GM18867 (cell line): ENCODE results near the gene FAM83D.

Experiments
- ATAC-seq: cut with Tn5 transposase; IDR thresholded peaks from one replicate; pipeline ENCODE4 v1.9.1; 2021; ENCODE audit warnings: mild to moderate bottlenecking, moderate library complexity; ENCODE audit not compliant: unreplicated experiment

FAM83D gene

DNA sequence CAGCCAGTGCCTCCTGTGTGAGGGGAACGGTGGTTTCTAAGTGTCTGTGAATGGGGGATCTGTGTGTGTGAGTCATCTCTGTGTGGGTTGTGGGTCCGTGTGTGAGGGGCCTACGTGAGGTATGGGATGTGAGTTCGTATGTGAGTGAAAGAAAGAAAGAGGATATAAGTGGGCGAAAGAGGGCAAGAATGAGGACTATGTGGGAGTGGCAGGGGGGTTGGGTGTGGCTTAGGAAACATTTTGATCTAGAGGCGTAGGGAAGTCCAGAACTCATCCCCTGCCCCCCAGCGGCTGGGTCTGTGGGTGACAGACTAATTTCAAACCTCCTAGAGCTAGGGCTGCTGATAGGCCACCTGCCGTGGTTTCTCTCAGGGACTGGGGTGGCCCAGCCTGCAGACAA, 71.4 kb downstream of the FAM83D start:
- ATAC-seq = peak; percentile 88

DNA sequence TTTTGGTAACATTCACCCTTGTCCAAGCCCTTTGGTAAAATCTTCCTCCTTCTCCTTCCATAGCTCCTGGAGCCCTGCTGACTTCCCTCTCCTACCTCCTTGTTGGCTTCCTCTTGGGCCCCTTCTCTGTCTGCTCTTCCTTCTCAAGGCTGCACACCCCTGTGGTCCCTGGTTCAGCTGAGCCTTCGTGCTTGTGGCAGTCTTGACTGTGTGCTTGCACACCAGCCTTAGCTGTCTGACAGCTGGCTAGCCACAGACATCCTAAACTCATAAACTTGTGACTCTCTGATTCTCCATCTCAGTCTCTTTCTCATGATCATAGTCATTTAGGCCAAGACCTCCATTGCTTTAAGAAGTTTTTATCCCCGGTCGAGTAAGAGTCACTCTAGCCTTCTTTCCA, 73.0 kb downstream of the FAM83D start:
- ATAC-seq = no peak

DNA sequence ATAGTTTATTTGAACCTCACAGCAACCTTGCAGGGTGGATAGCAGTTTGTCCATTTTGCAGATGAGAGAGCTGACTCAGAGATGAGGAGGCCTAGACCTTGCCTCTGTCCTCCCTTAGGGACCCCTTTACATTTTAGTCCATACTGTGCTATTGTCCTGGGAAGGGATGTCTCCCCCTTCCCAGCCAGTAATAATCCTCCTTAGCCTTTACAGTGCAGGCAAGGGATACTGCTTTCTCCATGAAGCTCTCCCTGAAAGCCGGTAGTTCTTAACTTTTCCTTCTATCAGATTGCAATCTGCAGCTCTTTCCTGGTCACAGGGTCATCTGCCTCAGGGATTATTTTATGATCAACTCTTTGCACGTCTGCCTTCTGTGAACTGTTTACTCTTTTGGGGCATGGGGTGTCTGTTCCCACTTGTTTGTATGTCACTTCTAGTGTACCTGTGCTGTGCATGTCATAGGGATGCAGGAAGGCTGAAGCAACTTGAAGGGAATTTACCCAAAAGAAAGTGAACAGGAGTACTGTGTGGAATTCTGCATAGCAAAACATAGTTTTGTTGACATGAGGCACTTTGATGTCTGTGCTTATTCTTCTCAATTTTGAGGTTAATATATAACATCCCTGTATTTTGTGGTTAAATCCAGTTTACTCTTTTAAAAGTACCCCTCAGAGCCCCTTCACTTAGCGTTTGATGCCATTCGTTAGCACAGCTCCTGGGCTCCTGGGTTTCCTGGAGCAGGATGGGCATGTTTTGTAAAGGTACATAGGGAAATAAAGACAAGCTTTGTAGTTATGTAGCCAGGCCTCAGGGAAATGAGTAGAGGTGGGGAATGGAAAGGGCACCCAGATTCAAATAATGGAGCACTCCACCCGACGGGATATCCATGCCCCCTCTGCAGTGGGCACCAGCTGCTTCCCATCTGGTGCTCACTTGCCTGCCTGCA, 74.0 kb downstream of the FAM83D start:
- ATAC-seq = no peak
